NCI-H1436 (cell line): Measurements from ENCODE around the gene RITA1.

ENCODE experiments used
- DNase-seq: peaks from one replicate; lab custom pipeline; 2025; lab: John Stamatoyannopoulos, UW

The RITA1 gene

DNA sequence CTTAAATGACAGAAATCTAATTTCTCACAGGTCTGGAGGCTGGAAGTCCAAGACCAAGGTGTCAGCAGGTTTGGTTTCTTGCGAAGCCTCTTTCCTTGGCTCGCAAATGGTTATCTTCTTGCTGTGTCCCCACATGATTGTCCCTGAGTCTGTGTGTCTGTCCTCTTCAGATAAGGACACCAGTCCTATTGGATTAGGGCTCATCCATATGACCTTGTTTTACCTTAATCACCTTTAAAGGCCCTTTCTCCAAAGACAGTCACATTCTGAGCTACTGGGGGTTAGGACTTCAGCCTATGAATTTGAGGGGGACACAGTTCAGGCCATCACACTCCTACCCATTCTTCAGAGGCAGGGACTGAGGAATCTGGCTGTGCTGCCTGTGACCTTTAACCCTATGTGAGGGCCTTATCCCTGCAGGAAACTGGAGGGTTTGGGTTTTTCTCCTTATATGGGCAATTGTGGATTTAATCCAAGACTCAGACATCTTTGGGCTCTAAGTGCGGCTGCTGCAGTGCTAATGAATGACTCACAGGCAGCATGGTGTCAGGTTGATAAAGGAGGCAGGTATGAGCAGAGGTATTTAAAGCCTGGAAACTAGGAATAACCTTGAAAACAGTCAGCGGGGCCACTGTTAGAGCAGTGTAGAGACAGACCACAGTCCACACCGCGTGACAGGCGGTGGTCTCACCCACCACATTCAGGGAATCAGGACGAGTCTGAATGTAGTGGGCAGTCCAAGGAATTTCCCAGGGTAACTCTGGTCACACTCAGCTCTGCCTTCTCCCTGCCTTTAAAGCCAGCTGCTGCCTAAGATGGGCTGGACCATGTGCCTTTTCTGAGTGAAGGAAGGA, 45.9 kb downstream of the RITA1 start:
- DNase-seq = no peak

DNA sequence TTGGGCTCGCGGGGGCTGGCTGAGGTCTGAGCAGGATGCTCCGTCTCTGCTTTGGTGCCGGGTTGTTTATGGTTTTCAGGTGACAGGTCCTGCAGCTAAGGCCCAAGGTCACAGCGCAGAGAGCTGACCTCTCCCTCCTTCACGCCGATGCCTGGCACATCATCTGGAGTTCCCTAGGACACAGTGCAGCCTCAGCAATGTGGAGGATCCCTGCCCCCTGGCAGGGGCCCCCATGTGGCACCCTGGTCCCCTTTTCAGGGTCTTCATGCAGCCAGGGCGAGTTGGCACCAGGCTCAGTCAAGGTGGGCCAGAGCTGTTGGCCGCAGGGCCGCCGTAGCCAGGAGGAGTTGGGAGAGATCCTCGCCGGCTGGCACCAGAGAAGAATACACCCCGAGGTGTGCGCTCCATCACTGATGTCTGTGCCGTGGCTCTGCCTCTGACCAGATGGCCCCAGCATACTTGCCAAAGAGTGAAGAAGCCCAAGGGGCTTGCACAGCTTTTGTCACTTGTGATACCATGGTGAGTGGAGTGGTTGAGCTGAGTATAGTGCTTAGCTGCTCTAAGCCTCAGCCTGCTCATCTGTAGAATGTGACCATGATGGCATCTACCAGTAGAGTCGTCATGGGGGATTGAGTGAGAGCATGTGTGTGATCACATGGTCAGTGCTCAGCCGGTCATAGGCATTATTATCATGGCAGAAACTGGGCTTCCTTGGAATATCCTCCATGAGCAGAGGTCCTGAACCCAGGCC, 46.7 kb downstream of the RITA1 start:
- no peak for DNase-seq

- peak; percentile 91 for DNase-seq
Observed at GRCh38 chr12:113232840-113233585, 47.5 kb downstream of the RITA1 start.

DNA sequence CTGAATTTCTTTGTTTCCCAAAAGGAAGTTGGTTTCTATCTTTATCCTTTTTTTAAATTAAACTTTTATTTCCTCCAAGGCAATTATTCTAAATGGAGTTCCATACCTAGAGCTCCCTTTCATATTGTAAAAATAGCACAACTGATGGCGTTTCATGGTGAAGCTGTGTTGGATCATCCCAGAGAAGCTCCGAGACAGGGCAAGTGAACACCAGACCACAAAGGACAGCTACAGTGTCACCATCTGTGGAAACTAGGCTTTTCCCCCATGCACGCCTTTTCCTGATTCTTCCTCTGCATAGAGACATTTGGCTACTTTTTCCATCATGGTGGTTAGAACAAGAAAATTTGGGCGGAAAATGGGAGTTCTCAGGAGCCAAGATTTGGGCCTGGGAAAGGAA, 48.4 kb downstream of the RITA1 start:
- DNase-seq = no peak

GRCh38 chr12:113234483-113234882, 49.0 kb downstream of the RITA1 start:
- no peak for DNase-seq

DNA sequence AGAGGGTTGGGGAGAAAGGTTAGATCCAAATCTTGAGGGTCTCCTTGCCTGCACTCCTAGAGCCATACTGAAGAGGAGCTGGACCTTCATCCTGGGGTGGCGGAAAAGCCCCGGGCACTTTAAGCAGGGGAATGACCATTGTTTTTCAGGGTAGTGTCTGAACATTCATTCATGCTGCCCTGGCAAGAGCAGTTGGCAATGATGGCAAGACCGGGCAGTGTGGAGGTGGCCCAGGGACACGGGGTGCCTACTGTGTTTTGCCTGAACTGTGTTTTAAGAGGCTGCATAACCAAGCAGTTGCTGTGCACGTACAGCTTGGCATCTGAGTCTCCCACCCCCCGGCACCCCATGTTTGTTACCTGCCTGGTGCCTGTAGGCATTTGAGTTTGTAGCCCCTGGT, 50.5 kb downstream of the RITA1 start:
- no peak for DNase-seq

DNA sequence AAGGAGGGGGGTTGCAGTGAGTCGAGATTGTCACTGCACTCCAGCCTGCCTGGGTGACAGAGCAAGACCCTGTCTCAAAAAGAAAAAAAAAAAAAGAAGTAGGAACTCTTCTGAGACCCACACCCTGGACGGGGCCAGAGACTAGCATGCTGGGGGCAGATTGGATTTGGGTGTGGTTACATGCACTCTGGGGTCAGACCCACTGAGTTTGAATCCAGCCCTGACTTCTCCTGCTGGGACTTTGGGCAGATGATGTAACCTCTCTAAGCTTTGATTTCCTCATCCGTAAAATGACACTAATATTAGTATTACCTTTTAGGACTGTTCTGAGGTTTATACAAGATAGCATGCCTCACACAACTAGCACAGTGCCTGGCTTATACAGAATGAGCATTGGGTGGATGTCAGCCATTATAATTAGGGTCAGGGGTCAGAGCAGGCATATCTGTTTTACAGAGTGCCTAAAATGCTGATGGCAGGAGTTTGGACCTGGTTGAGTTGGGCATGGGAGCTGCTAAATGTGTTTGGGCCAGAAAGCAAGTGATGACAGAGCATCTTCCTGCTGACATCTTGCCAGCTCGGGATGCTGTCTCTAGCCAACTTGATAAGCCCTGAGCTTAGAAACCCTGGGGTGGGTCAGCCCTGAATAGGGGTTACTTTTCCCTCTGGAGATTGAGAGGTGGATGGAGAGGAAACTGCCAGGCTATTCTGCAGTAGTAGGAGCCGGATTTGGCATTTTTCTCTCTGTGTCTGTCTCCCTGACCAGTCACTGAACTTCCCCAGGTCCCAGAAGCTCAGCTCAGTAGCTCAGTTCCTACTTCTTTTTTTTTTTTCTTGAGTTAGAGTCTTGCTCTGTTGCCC, 51.2 kb downstream of the RITA1 start:
- no peak for DNase-seq

- DNase-seq = no peak
Observed at GRCh38 chr12:113237748-113238147, 52.2 kb downstream of the RITA1 start.

GRCh38 chr12:113238309-113238708, 52.8 kb downstream of the RITA1 start:
- DNase-seq = no peak

DNA sequence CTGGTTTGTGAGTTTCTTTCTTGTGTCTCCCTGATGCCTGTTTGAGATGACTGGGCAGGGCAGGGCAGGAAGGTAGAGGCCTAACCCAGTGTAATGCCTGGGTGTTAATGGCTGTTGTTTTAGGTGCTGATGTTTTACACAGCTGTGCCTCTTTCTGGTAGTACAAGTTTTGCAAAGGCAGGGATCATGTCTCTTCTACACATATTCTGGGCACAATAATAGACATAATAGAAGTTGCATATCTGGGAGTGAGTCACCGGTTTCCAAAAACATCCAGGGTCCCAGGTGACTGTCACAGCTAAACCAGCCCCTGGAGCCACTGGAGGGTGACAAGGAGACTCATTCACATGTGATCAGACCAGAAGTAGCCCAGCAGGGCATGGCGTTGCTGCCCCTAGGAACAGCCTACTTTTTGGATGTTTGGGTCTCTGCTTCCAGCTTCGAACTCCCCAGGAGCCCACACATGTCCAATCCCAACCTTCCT, 53.8 kb downstream of the RITA1 start:
- DNase-seq = no peak

- DNase-seq = no peak
Observed at GRCh38 chr12:113239811-113240331, 54.4 kb downstream of the RITA1 start.

DNA sequence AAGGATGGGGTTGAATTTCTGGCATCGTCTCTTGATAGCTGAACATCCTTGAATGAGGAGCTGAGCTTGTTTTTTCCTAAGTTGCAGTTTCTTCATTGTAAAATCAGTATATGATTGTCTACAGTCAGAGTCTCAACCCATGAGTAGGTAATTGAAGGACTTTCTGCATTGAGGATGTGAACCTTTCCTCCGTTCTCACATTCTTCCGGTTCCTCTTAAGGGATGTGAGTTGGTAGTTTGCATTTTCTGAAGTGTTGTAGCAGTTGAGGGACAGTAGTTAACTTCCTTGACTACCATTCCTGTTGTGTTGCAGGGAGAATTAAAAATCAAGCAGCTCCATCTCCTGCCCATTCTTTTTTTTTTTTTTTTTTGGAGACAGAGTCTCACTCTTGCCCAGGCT, 54.9 kb downstream of the RITA1 start:
- DNase-seq = no peak

GRCh38 chr12:113241191-113242025, 55.9 kb downstream of the RITA1 start:
- DNase-seq = no peak
